Activated CD4-positive, alpha-beta T cell treated with anti-CD3 and anti-CD28 coated beads, Interleukin-2, amount 50 U/mL, for 24 hours (primary cell): ENCODE measurements around the gene TSC22D4.
A peak's percentile ranks its signal among the peaks of the same experiment; 100 is the strongest.

Experiments used
- DNase-seq, 2 donors: peaks; one replicate each; pipeline ENCODE4 v3.0.0-alpha.2; 2020; ENCODE audit warnings: low read depth in 1 of 2, low spot score in 1 of 2

The TSC22D4 gene

GRCh38 chr7:100493476-100494264 is 14.7 kb upstream of the TSC22D4 start:
- DNase-seq = peak in 1 of 2 donors; percentile 41

DNA sequence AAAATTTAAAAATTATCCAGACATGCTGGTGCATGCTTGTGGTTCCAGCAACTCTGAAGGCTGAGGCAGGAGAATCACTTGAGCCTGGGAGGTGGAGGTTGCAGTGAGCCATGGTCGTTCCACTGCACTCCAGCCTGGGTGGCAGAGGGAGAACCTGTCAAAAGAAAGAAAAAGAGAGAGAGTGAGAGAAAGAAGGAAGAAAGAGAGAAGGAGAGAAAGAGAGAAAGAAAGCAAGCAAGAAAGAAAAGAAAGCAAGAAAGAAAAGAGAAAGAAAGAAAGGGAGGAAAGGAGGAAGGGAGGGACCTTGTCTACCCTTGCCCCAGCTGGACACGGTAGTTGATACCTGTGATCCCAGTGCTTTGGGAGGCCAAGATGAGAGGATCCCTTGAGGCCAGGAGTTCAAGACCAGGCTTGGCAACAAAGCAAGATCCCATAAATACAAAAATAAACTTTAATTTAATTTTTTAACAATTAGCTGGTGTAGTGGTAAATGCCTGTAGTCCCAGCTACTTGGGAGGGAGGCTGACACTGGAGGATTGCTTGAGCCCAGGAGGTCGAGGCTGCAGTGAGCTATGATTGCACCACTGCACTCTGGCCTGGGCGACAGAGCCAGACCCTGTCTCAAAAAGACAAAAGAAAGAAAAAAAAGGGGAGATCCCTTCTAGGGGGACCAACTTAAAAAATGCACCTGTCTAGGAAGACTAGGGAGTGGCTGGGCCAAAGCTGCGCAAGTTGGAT is 13.9 kb upstream of the TSC22D4 start:
- DNase-seq = no peak

GRCh38 chr7:100491192-100491578 is 12.2 kb upstream of the TSC22D4 start:
- no peak for DNase-seq

- DNase-seq = no peak
Observed at GRCh38 chr7:100490483-100491191, 11.6 kb upstream of the TSC22D4 start.

DNA sequence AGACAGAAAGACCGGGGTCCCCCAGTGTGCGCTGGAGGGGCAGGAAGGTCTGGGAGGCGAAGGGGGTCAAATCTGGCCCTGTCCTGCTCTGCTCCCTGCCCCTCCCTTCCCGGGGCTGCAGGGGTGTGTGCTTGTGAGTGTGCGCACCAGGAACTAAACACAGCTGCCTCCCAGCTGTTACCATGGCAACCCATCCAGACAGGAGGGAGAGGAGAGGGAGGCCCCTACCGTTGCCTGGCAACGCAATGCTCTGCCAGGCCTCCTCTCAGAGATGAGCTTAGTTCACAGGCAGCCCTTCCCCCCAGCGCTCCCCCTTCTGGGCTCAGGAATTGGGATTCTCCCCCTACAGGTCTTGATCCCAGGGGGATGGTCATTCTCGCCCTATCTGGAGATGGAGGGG is 10.8 kb upstream of the TSC22D4 start:
- DNase-seq = no peak

- no peak for DNase-seq
Observed at GRCh38 chr7:100489121-100489520, 10.1 kb upstream of the TSC22D4 start.

- DNase-seq = no peak
Observed at GRCh38 chr7:100488333-100489095, 9.5 kb upstream of the TSC22D4 start.

- DNase-seq = no peak
Observed at GRCh38 chr7:100486753-100487446, 7.9 kb upstream of the TSC22D4 start.

GRCh38 chr7:100486111-100486636 is 7.2 kb upstream of the TSC22D4 start:
- no peak for DNase-seq

GRCh38 chr7:100485471-100485876 is 6.5 kb upstream of the TSC22D4 start:
- DNase-seq = no peak

GRCh38 chr7:100484673-100485045 is 5.6 kb upstream of the TSC22D4 start:
- no peak for DNase-seq

DNA sequence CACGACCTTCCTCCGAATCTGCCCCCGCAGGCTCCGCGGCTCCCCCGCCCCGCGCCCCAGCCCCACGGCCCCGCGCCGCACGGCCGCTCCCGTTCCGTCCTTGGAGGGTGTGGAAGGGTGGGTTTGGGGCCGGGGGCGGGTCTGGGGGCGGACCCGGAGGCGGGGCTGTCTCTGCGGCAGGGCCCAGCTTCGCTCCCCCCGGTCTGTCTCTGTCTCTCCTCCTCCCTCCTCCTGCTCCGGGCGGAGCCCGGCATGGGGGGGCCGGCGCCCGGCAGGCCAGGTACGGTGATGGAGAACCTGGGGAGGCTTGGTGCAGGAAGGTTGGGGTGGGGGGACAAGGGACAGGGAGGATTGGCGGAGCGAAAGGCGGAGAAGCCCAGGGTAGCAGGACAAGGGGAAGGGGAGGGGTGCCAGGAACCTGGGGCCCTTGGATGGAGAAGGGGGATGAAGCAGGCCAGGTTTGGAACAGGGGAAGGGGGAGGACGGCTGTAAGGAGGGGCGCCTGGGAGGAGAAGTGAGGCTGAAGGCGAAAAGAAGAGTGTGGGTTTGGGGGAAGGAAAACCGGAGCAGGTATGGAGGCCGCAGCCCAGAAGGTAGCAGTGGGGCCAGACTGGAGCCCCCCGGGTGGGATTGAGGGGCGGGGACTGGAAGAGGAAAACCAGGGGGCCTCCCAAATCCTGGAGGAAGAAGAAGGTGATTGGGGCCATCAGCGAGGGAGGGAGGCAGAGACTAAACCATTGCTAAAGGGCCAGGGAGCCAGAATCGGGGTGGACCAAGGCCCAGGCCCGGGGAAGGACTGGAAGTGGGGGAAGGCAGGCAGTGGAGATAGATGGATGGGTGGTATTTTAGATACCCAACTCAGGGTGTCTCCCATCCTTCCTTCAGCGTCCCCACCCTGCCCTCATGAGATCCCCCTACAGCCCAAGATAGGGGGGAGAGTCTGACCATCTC is 5.0 kb upstream of the TSC22D4 start, which contains the start of gene NYAP1:
TSS of gene NYAP1 (plus strand) at position 206 of the 951 bp plus-strand sequence. CDS start 1,385 bp downstream, outside the sequence.
- no peak for DNase-seq

DNA sequence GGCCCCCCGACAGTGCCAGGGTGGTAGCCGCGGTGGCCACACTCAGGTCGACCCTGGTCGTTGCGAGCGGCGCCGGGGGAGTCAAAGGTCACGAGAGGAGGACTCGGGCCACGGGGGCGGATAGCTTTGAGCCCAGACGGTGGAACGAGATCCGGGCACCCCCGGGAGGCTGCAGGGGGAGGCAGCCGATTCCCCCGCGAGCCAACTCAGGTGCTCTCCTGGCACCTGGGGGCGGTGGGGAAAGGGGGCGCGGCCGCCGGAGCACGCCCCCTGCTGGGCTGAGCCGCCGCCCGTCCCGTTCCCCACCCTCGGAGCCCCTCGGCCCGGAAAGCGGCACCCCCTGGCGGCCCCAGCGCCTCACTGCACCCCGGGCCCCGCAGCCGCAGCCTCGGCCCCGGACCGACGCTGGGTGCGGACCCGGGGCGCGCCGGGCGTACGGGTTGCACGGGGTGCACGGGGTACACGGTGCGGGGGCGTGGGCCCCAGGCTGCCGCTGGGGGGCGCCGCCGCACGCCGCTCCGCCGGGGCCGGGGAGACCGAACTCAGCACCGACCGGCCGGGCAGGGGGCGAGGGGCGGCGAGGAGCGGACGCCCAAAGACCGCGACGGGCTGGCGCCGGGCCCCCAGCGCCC is 4.2 kb upstream of the TSC22D4 start:
- DNase-seq = peak; percentile 69 to 71

DNA sequence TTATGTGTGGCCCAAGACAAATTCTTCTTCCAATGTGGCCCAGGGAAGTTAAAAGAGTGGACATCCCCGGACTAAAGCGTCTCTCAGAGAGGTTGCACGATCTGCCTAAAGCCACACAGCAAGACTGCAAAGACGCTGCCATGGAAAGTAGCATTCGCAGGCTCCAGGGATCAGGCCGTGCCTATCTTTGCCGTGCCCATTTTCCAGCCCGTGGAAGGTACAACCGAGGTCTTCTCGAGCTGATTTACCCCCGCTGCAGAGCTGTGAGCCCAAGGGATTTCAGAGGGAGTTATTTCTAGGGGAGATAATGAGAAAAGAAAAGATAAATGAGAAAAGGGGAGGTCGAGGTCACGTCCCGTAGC is 3.7 kb upstream of the TSC22D4 start:
- no peak for DNase-seq

DNA sequence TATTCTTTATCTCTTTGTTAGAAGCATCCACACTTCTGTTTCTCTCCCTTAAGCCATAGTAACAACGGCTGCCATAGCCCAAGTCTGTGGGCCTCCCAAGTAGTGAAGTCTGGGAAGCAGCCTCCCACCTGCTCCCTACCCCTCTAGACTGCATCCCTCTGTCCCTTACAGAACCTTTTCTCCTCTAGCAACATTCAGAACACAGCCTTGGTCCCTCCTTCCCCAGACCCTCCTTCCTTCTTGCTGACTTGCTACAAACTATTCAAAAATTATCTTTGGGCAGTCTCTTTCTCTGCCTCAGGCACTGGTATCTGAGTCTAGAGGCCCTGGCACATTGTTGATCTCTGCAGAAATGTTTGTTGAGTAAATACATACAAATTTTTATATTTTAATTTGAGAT is 2.5 kb upstream of the TSC22D4 start:
- no peak for DNase-seq

GRCh38 chr7:100477871-100478267 is 1.1 kb downstream of the TSC22D4 start:
- no peak for DNase-seq

GRCh38 chr7:100476903-100477870 is 1.8 kb downstream of the TSC22D4 start:
- no peak for DNase-seq
